WTC11 (cell line): Measurements from ENCODE around the gene ZNF442. TPM values are rescaled to one million over a fixed set of nuclear protein-coding genes. Genes with fewer than 3 reads are reported as not detected.

ENCODE experiments used
- AFF4 ChIP-seq: sonication (generic); formaldehyde crosslinking; IDR thresholded peaks from 2 replicates; pipeline ENCODE4 v1.8.1; 2023; ENCODE audit warnings: mild to moderate bottlenecking, missing genetic modification reagents, borderline replicate concordance
- ATF1 ChIP-seq: sonication (generic); formaldehyde crosslinking; IDR thresholded peaks from 2 replicates; pipeline ENCODE4 v1.8.1; 2023; ENCODE audit warnings: mild to moderate bottlenecking, moderate library complexity, missing genetic modification reagents
- CDX4 ChIP-seq: fragments of 250-450 bp; sonication (Bioruptor Pico); IDR thresholded peaks from 2 replicates; pipeline ENCODE4 v1.9.0; 2021; ENCODE audit warnings: moderate library complexity, mild to moderate bottlenecking, inconsistent platforms, borderline replicate concordance
- ERG ChIP-seq: fragments of 250-450 bp; sonication (Bioruptor Pico); IDR thresholded peaks from 2 replicates; pipeline ENCODE4 v1.8.0; 2021; ENCODE audit warnings: mild to moderate bottlenecking
- FOXK1 ChIP-seq: sonication (generic); formaldehyde crosslinking; IDR thresholded peaks from 2 replicates; pipeline ENCODE4 v1.8.0; 2022; ENCODE audit warnings: mild to moderate bottlenecking, moderate library complexity, missing genetic modification reagents
- FOXP1 ChIP-seq: sonication (generic); formaldehyde crosslinking; IDR thresholded peaks from 2 replicates; pipeline ENCODE4 v1.8.0; 2022; ENCODE audit warnings: missing genetic modification reagents, mild to moderate bottlenecking, moderate library complexity, borderline replicate concordance
- HMGXB4 ChIP-seq: sonication (generic); formaldehyde crosslinking; IDR thresholded peaks from 2 replicates; pipeline ENCODE4 v1.8.1; 2023; ENCODE audit warnings: mild to moderate bottlenecking, moderate library complexity, missing genetic modification reagents
- JUN ChIP-seq: sonication (generic); formaldehyde crosslinking; IDR thresholded peaks from 2 replicates; pipeline ENCODE4 v1.8.0; 2023; ENCODE audit warnings: mild to moderate bottlenecking, missing genetic modification reagents
- MYBL2 ChIP-seq: sonication (generic); formaldehyde crosslinking; IDR thresholded peaks from 2 replicates; pipeline ENCODE4 v1.8.1; 2023; ENCODE audit warnings: mild to moderate bottlenecking, moderate library complexity, missing genetic modification reagents
- NFYB ChIP-seq: sonication (generic); formaldehyde crosslinking; conservative IDR thresholded peaks from 2 replicates; pipeline ENCODE4 v1.8.0; 2022; ENCODE audit warnings: low read depth, missing genetic modification reagents
- NR1H2 ChIP-seq: sonication (generic); formaldehyde crosslinking; IDR thresholded peaks from 2 replicates; pipeline ENCODE4 v1.9.0; 2021; ENCODE audit warnings: mild to moderate bottlenecking, moderate library complexity, missing genetic modification reagents
- PRRX2 ChIP-seq: fragments of 250-450 bp; sonication (Bioruptor Pico); IDR thresholded peaks from 2 replicates; pipeline ENCODE4 v1.8.0; 2021; ENCODE audit warnings: mild to moderate bottlenecking
- RORB ChIP-seq: fragments of 250-450 bp; sonication (Bioruptor Pico); IDR thresholded peaks from 2 replicates; pipeline ENCODE4 v1.9.0; 2021; ENCODE audit warnings: mild to moderate bottlenecking
- SMAD4 ChIP-seq: sonication (generic); formaldehyde crosslinking; IDR thresholded peaks from 2 replicates; pipeline ENCODE4 v1.8.0; 2022; ENCODE audit warnings: mild to moderate bottlenecking, missing genetic modification reagents
- SOX15 ChIP-seq: fragments of 250-450 bp; sonication (Bioruptor Pico); IDR thresholded peaks from 2 replicates; pipeline ENCODE4 v1.9.0; 2021; ENCODE audit warnings: mild to moderate bottlenecking
- USF2 ChIP-seq: sonication (generic); formaldehyde crosslinking; IDR thresholded peaks from 2 replicates; pipeline ENCODE4 v1.8.1; 2023; ENCODE audit warnings: mild to moderate bottlenecking, missing genetic modification reagents, moderate library complexity
- ZNF219 ChIP-seq: sonication (generic); formaldehyde crosslinking; IDR thresholded peaks from 2 replicates; pipeline ENCODE4 v1.8.0; 2023; ENCODE audit warnings: missing genetic modification reagents, mild to moderate bottlenecking, borderline replicate concordance
- ZNF232 ChIP-seq: sonication (generic); formaldehyde crosslinking; IDR thresholded peaks from 2 replicates; pipeline ENCODE4 v1.8.0; 2022; ENCODE audit warnings: mild to moderate bottlenecking, missing genetic modification reagents
- ZNF671 ChIP-seq: fragments of 250-450 bp; sonication (Bioruptor Pico); IDR thresholded peaks from 2 replicates; pipeline ENCODE4 v1.8.0; 2021; ENCODE audit warnings: mild to moderate bottlenecking
- total RNA-seq: library from RNA; stranded (reverse); gene quantifications from 3 replicates; pipeline ENCODE4 v1.2.3, GENCODE V29; 2021
- TF ChIP-seq, protein P1 (sequence below): fragments of 200-600 bp; IDR thresholded peaks from 2 replicates; pipeline ENCODE4 v1.8.0; 2022; ENCODE audit warnings: antibody characterized with exemption
- TF ChIP-seq, protein P2 (sequence below): fragments of 250-450 bp; sonication (Bioruptor Pico); IDR thresholded peaks from 2 replicates; pipeline ENCODE4 v1.9.0; 2021; ENCODE audit warnings: mild to moderate bottlenecking
- TF ChIP-seq, protein P3 (sequence below): sonication (generic); formaldehyde crosslinking; IDR thresholded peaks from 2 replicates; pipeline ENCODE4 v1.8.0; 2022; ENCODE audit warnings: mild to moderate bottlenecking, missing genetic modification reagents
- TF ChIP-seq, protein P4 (sequence below): sonication (generic); formaldehyde crosslinking; IDR thresholded peaks from 2 replicates; pipeline ENCODE4 v1.8.1; 2022; ENCODE audit warnings: missing genetic modification reagents, borderline replicate concordance

ZNF442 gene
- total RNA-seq, 1 experiment from 2014 or later: 1.9 TPM

DNA sequence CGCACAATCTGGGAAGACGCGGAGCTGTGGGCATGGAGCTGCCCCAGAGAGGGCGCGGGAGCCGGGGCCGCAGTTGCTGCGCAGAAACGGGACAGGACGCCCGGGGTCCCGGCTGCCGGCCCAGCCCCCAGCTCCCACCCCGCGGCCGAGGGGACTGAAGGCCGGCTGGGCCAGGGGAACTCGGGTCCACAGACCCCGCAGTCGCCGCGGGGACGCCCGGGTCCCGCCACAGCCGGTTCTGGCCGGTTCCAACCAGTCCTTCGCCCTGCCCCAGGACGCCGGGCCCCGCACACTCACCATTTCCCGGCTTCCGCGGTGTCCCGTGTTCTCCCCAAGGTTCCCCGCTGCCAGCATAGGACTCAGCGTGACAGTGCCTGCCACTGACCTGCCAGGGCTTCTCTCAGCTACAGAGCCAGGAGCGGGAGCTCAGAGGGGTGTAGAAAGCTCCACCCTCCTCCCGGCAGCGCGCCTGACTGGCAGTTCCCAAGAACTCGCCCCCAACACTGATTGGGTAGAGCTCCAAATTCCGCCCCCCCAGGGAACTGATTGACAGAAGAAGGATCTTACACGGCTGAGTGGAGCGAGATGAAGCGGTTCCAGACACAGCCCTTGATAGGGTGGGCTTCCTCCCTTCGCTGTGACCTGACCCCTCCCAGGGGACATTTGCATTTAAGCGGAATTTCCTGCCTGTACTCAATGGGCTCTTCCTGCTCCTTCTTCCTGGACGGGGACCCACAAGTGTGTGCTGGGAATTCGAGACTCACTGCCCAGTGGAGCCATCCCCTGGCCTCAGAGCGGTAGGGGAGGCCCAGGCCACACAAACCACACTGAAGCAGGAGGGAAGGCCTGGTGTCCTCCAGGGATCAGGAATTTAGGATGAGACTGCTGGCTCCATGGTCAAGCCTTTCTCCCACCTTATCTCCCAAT, at the start of gene ZNF442 (continued):
- TF ChIP-seq, protein P1, sequence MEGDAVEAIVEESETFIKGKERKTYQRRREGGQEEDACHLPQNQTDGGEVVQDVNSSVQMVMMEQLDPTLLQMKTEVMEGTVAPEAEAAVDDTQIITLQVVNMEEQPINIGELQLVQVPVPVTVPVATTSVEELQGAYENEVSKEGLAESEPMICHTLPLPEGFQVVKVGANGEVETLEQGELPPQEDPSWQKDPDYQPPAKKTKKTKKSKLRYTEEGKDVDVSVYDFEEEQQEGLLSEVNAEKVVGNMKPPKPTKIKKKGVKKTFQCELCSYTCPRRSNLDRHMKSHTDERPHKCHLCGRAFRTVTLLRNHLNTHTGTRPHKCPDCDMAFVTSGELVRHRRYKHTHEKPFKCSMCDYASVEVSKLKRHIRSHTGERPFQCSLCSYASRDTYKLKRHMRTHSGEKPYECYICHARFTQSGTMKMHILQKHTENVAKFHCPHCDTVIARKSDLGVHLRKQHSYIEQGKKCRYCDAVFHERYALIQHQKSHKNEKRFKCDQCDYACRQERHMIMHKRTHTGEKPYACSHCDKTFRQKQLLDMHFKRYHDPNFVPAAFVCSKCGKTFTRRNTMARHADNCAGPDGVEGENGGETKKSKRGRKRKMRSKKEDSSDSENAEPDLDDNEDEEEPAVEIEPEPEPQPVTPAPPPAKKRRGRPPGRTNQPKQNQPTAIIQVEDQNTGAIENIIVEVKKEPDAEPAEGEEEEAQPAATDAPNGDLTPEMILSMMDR: no peak
- TF ChIP-seq SMAD4 (CRISPR knock-in tag) (no peak), NR1H2 (no peak), JUN (CRISPR knock-in tag) (no peak), CDX4 (CRISPR knock-in tag) (no peak), FOXP1 (CRISPR knock-in tag) (no peak), RORB (CRISPR knock-in tag) (no peak), ERG (CRISPR knock-in tag) (no peak), FOXK1 (CRISPR knock-in tag) (no peak), ZNF232 (CRISPR knock-in tag) (peak; percentile 79; the same call in 1 of the 2 replicates), HMGXB4 (CRISPR knock-in tag) (peak; percentile 55; the same call in 1 of the 2 replicates), NFYB (peak; percentile 77), SOX15 (CRISPR knock-in tag) (no peak), PRRX2 (CRISPR knock-in tag) (no peak), ATF1 (CRISPR knock-in tag) (no peak), ZNF219 (CRISPR knock-in tag) (no peak), ZNF671 (no peak), USF2 (no peak), MYBL2 (CRISPR knock-in tag) (no peak), AFF4 (CRISPR knock-in tag) (no peak)
- TF ChIP-seq, protein P2, sequence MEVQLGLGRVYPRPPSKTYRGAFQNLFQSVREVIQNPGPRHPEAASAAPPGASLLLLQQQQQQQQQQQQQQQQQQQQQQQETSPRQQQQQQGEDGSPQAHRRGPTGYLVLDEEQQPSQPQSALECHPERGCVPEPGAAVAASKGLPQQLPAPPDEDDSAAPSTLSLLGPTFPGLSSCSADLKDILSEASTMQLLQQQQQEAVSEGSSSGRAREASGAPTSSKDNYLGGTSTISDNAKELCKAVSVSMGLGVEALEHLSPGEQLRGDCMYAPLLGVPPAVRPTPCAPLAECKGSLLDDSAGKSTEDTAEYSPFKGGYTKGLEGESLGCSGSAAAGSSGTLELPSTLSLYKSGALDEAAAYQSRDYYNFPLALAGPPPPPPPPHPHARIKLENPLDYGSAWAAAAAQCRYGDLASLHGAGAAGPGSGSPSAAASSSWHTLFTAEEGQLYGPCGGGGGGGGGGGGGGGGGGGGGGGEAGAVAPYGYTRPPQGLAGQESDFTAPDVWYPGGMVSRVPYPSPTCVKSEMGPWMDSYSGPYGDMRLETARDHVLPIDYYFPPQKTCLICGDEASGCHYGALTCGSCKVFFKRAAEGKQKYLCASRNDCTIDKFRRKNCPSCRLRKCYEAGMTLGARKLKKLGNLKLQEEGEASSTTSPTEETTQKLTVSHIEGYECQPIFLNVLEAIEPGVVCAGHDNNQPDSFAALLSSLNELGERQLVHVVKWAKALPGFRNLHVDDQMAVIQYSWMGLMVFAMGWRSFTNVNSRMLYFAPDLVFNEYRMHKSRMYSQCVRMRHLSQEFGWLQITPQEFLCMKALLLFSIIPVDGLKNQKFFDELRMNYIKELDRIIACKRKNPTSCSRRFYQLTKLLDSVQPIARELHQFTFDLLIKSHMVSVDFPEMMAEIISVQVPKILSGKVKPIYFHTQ (CRISPR knock-in tag): no peak
- TF ChIP-seq, protein P3, sequence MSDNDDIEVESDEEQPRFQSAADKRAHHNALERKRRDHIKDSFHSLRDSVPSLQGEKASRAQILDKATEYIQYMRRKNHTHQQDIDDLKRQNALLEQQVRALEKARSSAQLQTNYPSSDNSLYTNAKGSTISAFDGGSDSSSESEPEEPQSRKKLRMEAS (CRISPR knock-in tag): peak; percentile 78
- TF ChIP-seq, protein P4, sequence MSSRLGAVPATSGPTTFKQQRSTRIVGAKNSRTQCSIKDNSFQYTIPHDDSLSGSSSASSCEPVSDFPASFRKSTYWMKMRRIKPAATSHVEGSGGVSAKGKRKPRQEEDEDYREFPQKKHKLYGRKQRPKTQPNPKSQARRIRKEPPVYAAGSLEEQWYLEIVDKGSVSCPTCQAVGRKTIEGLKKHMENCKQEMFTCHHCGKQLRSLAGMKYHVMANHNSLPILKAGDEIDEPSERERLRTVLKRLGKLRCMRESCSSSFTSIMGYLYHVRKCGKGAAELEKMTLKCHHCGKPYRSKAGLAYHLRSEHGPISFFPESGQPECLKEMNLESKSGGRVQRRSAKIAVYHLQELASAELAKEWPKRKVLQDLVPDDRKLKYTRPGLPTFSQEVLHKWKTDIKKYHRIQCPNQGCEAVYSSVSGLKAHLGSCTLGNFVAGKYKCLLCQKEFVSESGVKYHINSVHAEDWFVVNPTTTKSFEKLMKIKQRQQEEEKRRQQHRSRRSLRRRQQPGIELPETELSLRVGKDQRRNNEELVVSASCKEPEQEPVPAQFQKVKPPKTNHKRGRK: no peak
